Uterus (tissue), 2 donors: ENCODE results near the gene MRPL14.

Experiments
- POLR2A ChIP-seq, 2 donors: fragments of 450-650 bp; IDR thresholded peaks; one replicate each; pipeline ENCODE4 v1.6.1; 2016; ENCODE audit warnings: antibody characterized with exemption in 2 of 2, mild to moderate bottlenecking in 1 of 2, moderate library complexity in 1 of 2
- TF ChIP-seq, protein P1 (sequence below), 4 experiments: fragments of 200-600 bp in 2 of 4; fragments of 450-650 bp in 2 of 4; sonication (generic) in 2 of 4; IDR thresholded peaks; one replicate each; pipeline ENCODE4 v1.5.1; 2016 to 2019; ENCODE audit warnings: antibody characterized with exemption in 4 of 4, mild to moderate bottlenecking in 2 of 4, moderate library complexity in 1 of 4

DNA sequence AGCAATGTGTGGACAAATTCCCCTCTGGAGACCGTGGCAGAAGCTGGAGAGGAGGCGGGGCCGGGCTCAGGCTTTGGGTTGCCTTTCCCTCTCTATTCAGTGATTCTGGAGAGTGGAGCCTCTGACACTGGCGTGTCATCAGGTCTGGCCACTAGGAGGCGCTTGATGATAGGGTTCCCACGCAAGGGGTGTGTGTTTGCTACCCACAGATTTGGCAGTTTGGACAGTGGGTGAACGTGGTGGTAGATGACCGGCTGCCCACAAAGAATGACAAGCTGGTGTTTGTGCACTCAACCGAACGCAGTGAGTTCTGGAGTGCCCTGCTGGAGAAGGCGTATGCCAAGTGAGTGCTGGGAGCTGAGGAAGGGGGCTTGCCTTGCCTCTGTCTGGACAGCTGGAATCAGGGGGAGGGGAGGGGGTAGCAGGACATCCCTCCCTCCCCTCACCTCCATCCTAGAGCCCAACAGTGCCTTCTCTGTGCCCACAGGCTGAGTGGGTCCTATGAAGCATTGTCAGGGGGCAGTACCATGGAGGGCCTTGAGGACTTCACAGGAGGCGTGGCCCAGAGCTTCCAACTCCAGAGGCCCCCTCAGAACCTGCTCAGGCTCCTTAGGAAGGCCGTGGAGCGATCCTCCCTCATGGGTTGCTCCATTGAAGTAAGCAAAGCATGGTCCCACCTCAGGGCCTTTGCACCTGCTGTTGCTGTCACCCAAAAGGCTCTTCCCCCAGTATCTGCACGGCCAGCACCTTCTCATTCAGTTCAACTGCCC lies 45.7 kb upstream of the MRPL14 start:
- TF ChIP-seq, protein P1, sequence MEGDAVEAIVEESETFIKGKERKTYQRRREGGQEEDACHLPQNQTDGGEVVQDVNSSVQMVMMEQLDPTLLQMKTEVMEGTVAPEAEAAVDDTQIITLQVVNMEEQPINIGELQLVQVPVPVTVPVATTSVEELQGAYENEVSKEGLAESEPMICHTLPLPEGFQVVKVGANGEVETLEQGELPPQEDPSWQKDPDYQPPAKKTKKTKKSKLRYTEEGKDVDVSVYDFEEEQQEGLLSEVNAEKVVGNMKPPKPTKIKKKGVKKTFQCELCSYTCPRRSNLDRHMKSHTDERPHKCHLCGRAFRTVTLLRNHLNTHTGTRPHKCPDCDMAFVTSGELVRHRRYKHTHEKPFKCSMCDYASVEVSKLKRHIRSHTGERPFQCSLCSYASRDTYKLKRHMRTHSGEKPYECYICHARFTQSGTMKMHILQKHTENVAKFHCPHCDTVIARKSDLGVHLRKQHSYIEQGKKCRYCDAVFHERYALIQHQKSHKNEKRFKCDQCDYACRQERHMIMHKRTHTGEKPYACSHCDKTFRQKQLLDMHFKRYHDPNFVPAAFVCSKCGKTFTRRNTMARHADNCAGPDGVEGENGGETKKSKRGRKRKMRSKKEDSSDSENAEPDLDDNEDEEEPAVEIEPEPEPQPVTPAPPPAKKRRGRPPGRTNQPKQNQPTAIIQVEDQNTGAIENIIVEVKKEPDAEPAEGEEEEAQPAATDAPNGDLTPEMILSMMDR (IDR thresholded peaks at IDR 0.05), result peak; percentile 76 to 93 (median 91)
- TF ChIP-seq POLR2A (IDR thresholded peaks at IDR 0.05), result no peak
